ENCODE measurements around the gene PLEKHH2.

PLEKHH2 gene

DNA sequence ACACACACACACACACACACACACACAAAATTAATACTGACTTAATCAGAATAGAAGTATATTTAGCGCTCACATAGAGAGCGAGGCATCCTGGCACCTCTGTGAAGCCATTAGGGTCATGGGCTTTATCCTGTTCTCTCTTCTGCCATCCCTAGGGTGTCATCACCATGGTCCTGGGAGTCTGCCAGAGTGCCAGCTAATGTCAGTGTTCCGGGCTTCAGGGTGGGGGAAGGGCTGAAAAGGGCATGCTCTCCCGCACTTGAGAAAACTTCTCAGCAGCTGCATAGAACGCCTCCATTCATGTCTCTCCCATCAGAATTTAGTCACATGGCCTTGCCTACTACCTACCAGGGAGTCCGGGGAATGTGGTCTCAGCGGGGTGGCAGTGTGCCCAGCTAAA, 117.1 kb downstream of the PLEKHH2 start:
- ChIA-PET POLR2A (no interaction called here), CTCF (no interaction called here)
- TF ChIP-seq L3MBTL2 (conservative IDR thresholded peaks at IDR 0.05) (no peak), SUZ12 (IDR thresholded peaks at IDR 0.05) (no peak), NFRKB (IDR thresholded peaks at IDR 0.05) (no peak), CTBP1 (IDR thresholded peaks at IDR 0.05; ENCODE audit: borderline replicate concordance) (no peak), ARNT (IDR thresholded peaks at IDR 0.05) (no peak), ELF4 (IDR thresholded peaks at IDR 0.05) (no peak), FOXK2 (IDR thresholded peaks at IDR 0.05) (no peak), FOXM1 (IDR thresholded peaks at IDR 0.05; ENCODE audit: borderline replicate concordance) (no peak)
- no peak for DNase-seq (ENCODE audit: extremely low spot score)

- DNase-seq (ENCODE audit: extremely low spot score), result no peak
- POLR2A ChIA-PET, result no interaction called here
- TF ChIP-seq HDGF (IDR thresholded peaks at IDR 0.05; ENCODE audit: borderline replicate concordance) (no peak), BHLHE40 (IDR thresholded peaks at IDR 0.05; ENCODE audit: borderline replicate concordance) (no peak), SP1 (IDR thresholded peaks at IDR 0.05) (no peak), ARNT (IDR thresholded peaks at IDR 0.05) (no peak), LEF1 (IDR thresholded peaks at IDR 0.05; ENCODE audit: borderline replicate concordance) (no peak), PKNOX1 (IDR thresholded peaks at IDR 0.05) (no peak), FOXK2 (IDR thresholded peaks at IDR 0.05) (no peak), FOXM1 (IDR thresholded peaks at IDR 0.05; ENCODE audit: borderline replicate concordance) (no peak), L3MBTL2 (conservative IDR thresholded peaks at IDR 0.05) (no peak), CTBP1 (IDR thresholded peaks at IDR 0.05; ENCODE audit: borderline replicate concordance) (no peak), FOXA1 (IDR thresholded peaks at IDR 0.05) (no peak), TARDBP (IDR thresholded peaks at IDR 0.05) (no peak), ELF4 (IDR thresholded peaks at IDR 0.05) (no peak), NFRKB (IDR thresholded peaks at IDR 0.05) (no peak), ZNF384 (IDR thresholded peaks at IDR 0.05) (no peak), SUZ12 (IDR thresholded peaks at IDR 0.05) (no peak)
- CTCF ChIA-PET, result no interaction called here
Observed at GRCh38 chr2:43758739-43759138, 121.7 kb downstream of the PLEKHH2 start.

GRCh38 chr2:43759195-43759594, 122.1 kb downstream of the PLEKHH2 start:
- ChIA-PET POLR2A (no interaction called here), CTCF (no interaction called here)
- DNase-seq (ENCODE audit: extremely low spot score), result no peak
- TF ChIP-seq NFRKB (IDR thresholded peaks at IDR 0.05) (no peak), TARDBP (IDR thresholded peaks at IDR 0.05) (no peak), CTBP1 (IDR thresholded peaks at IDR 0.05; ENCODE audit: borderline replicate concordance) (no peak), SUZ12 (IDR thresholded peaks at IDR 0.05) (no peak)

DNA sequence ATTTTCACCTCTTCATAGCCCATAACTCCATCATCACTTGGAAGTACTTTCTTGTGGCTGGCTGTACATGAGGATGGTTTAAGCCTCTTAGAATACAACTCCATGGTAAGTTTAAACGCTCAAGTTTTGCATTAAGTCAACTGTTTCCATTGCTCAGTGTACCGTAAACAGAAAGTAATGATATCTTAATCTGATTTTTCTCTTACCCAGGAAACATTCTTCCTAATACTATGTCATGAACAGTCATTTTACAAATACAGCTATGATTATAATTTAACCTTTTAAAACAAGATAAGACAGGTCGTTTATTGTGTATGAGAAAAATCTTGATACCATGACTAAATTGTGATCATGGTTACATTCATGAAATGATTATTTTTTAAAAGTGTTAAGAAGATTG, 125.2 kb downstream of the PLEKHH2 start:
- no peak for DNase-seq (ENCODE audit: extremely low spot score)
- CTCF ChIA-PET, result no interaction called here

GRCh38 chr2:43763091-43763490, 126.0 kb downstream of the PLEKHH2 start:
- ChIA-PET CTCF (no interaction called here), POLR2A (interaction anchor here (1.2 kb wide), 1 partner anchor 11 kb away, joined by 5 read pairs; the partner anchor contains the start of gene DYNC2LI1)
- no peak for DNase-seq (ENCODE audit: extremely low spot score)
- no peak for TF ChIP-seq HDGF (IDR thresholded peaks at IDR 0.05; ENCODE audit: borderline replicate concordance)
- TF ChIP-seq CTBP1 (IDR thresholded peaks at IDR 0.05; ENCODE audit: borderline replicate concordance), result no peak
- no peak for TF ChIP-seq LEF1 (IDR thresholded peaks at IDR 0.05; ENCODE audit: borderline replicate concordance)
- TF ChIP-seq PKNOX1 (IDR thresholded peaks at IDR 0.05), result no peak
- TF ChIP-seq NFRKB (IDR thresholded peaks at IDR 0.05), result no peak
- TF ChIP-seq ELF4 (IDR thresholded peaks at IDR 0.05), result no peak
- no peak for TF ChIP-seq L3MBTL2 (conservative IDR thresholded peaks at IDR 0.05)
- TF ChIP-seq ARNT (IDR thresholded peaks at IDR 0.05), result no peak
- no peak for TF ChIP-seq FOXA1 (IDR thresholded peaks at IDR 0.05)
- no peak for TF ChIP-seq FOXK2 (IDR thresholded peaks at IDR 0.05)
- TF ChIP-seq FOXM1 (IDR thresholded peaks at IDR 0.05; ENCODE audit: borderline replicate concordance), result no peak

More for the DNA sequence above, 125.2 kb downstream of the PLEKHH2 start:
- TF ChIP-seq LEF1 (IDR thresholded peaks at IDR 0.05; ENCODE audit: borderline replicate concordance), result no peak
- TF ChIP-seq ARNT (IDR thresholded peaks at IDR 0.05), result no peak
- TF ChIP-seq BHLHE40 (IDR thresholded peaks at IDR 0.05; ENCODE audit: borderline replicate concordance), result no peak
- TF ChIP-seq FOXM1 (IDR thresholded peaks at IDR 0.05; ENCODE audit: borderline replicate concordance), result no peak
- TF ChIP-seq NFRKB (IDR thresholded peaks at IDR 0.05), result no peak
- TF ChIP-seq PKNOX1 (IDR thresholded peaks at IDR 0.05), result no peak
- TF ChIP-seq SUZ12 (IDR thresholded peaks at IDR 0.05), result no peak
- no peak for TF ChIP-seq ZNF384 (IDR thresholded peaks at IDR 0.05)
- TF ChIP-seq CTBP1 (IDR thresholded peaks at IDR 0.05; ENCODE audit: borderline replicate concordance), result no peak
- TF ChIP-seq FOXK2 (IDR thresholded peaks at IDR 0.05), result no peak
- no peak for TF ChIP-seq ELF4 (IDR thresholded peaks at IDR 0.05)
- TF ChIP-seq TARDBP (IDR thresholded peaks at IDR 0.05), result no peak
- POLR2A ChIA-PET, result interaction anchor here (1.2 kb wide), 1 partner anchor 12 kb away, joined by 5 read pairs; the partner anchor contains the start of gene DYNC2LI1

- DNase-seq (ENCODE audit: extremely low spot score), result no peak
- ChIA-PET CTCF (no interaction called here), POLR2A (no interaction called here)
- TF ChIP-seq ZNF384 (IDR thresholded peaks at IDR 0.05) (no peak), LEF1 (IDR thresholded peaks at IDR 0.05; ENCODE audit: borderline replicate concordance) (no peak), FOXA1 (IDR thresholded peaks at IDR 0.05) (no peak), HDGF (IDR thresholded peaks at IDR 0.05; ENCODE audit: borderline replicate concordance) (no peak), PKNOX1 (IDR thresholded peaks at IDR 0.05) (no peak), FOXK2 (IDR thresholded peaks at IDR 0.05) (no peak), SUZ12 (IDR thresholded peaks at IDR 0.05) (no peak), TARDBP (IDR thresholded peaks at IDR 0.05) (no peak), ELF4 (IDR thresholded peaks at IDR 0.05) (no peak), SP1 (IDR thresholded peaks at IDR 0.05) (no peak), ARNT (IDR thresholded peaks at IDR 0.05) (no peak), FOXM1 (IDR thresholded peaks at IDR 0.05; ENCODE audit: borderline replicate concordance) (no peak), CTBP1 (IDR thresholded peaks at IDR 0.05; ENCODE audit: borderline replicate concordance) (no peak), BHLHE40 (IDR thresholded peaks at IDR 0.05; ENCODE audit: borderline replicate concordance) (no peak), NFRKB (IDR thresholded peaks at IDR 0.05) (no peak), L3MBTL2 (conservative IDR thresholded peaks at IDR 0.05) (no peak)
Observed at GRCh38 chr2:43764086-43764705, 127.1 kb downstream of the PLEKHH2 start.

Data from HEK293T (cell line).